Smooth muscle cell (in vitro differentiated cells): ENCODE results near the gene JAZF1. TPM values are rescaled to one million over a fixed set of nuclear protein-coding genes. Genes with fewer than 3 reads are reported as not detected.

Experiments used
- DNase-seq: peaks from one replicate; lab custom pipeline; 2025; ENCODE audit not compliant: unreplicated experiment; lab: John Stamatoyannopoulos, UW
- H2AFZ ChIP-seq: fragments of 200-600 bp; sonication (generic); 2 replicates; pipeline ENCODE4 v1.6.0; 2016; ENCODE audit warnings: antibody characterized with exemption, low read depth, mild to moderate bottlenecking
- H3F3A ChIP-seq: fragments of 200-600 bp; sonication (generic); 2 replicates; pipeline ENCODE4 v1.6.0; 2017; ENCODE audit warnings: antibody characterized with exemption, low read depth
- H3K27ac ChIP-seq: fragments of 200-600 bp; sonication (generic); 2 replicates; pipeline ENCODE4 v1.5.1; 2016; ENCODE audit warnings: low read depth, mild to moderate bottlenecking
- H3K27me3 ChIP-seq: fragments of 200-600 bp; sonication (generic); 2 replicates; pipeline ENCODE4 v1.6.1; 2016; ENCODE audit warnings: low read depth, mild to moderate bottlenecking
- H3K36me3 ChIP-seq: fragments of 200-600 bp; sonication (generic); 2 replicates; pipeline ENCODE4 v1.5.1; 2016; ENCODE audit warnings: low read depth
- H3K4me1 ChIP-seq: fragments of 200-600 bp; sonication (generic); 2 replicates; pipeline ENCODE4 v1.5.1; 2016; ENCODE audit warnings: low read depth
- H3K4me2 ChIP-seq: fragments of 200-600 bp; sonication (generic); 2 replicates; pipeline ENCODE4 v1.6.0; 2016; ENCODE audit warnings: mild to moderate bottlenecking
- H3K4me3 ChIP-seq: fragments of 200-600 bp; sonication (generic); 2 replicates; pipeline ENCODE4 v1.5.1; 2016; ENCODE audit warnings: mild to moderate bottlenecking
- H3K79me2 ChIP-seq: fragments of 200-600 bp; sonication (generic); 2 replicates; pipeline ENCODE4 v1.6.0; 2016; ENCODE audit warnings: low read depth, mild to moderate bottlenecking
- H3K9ac ChIP-seq: fragments of 200-600 bp; sonication (generic); 2 replicates; pipeline ENCODE4 v1.6.0; 2016; ENCODE audit warnings: low read depth
- H3K9me3 ChIP-seq: fragments of 200-600 bp; sonication (generic); replicated peaks from 2 replicates; pipeline ENCODE4 v1.5.1; 2016; ENCODE audit warnings: low read depth
- H4K20me1 ChIP-seq: fragments of 200-600 bp; sonication (generic); 2 replicates; pipeline ENCODE4 v1.6.0; 2016; ENCODE audit warnings: low read depth
- CTCF ChIP-seq: fragments of 200-600 bp; sonication (generic); IDR thresholded peaks from 2 replicates; pipeline ENCODE4 v1.5.1; 2017; ENCODE audit warnings: borderline replicate concordance, mild to moderate bottlenecking, antibody characterized with exemption; ENCODE audit not compliant: insufficient read depth, poor library complexity, severe bottlenecking
- WGBS: methylation state at CpG from one replicate; pipeline ENCODE4 v1.1.7; 2016; ENCODE audit warnings: low lambda C conversion rate; 5-methylcytosine and 5-hydroxymethylcytosine counted together
- polyA plus RNA-seq: library from polyadenylated mRNA; unstranded; fragments of >200 nt; fragmentation: Nextera tagmentation; extraction: Ambion mirVana; gene quantifications from 2 replicates; pipeline ENCODE4 v1.2.1, GENCODE V29; 2016
- total RNA-seq: library from RNA; depleted of rRNA; stranded (reverse); fragments of >200 nt; gene quantifications from 2 replicates; pipeline ENCODE4 v1.2.3, GENCODE V29; 2014

Gene JAZF1
- total and polyA plus RNA-seq, 2 experiments from 2014 or later = 17.4 to 18.0 TPM

GRCh38 chr7:28008911-28009310, 171.7 kb downstream of the JAZF1 start:
- Histone ChIP-seq H3K4me1 (peaks cover 3% of the 10 kb centered on the region), H3K36me3 (no peaks in the 10 kb centered on the region), H3K9me3 (no peaks in the 10 kb centered on the region), H3F3A (peaks cover 21% of the 10 kb centered on the region), H3K27me3 (no peaks in the 10 kb centered on the region), H3K27ac (peak overlapping the region; percentile 59), H3K4me2 (peak overlapping the region; percentile 6), H3K4me3 (no peak overlapping the region), H2AFZ (no peak overlapping the region), H3K9ac (no peak overlapping the region), H3K79me2 (peaks cover 31% of the 10 kb centered on the region), H4K20me1 (peaks cover 3% of the 10 kb centered on the region)
- 15% methylated on average over 2 of the region's 2 CpGs for WGBS
- DNase-seq = no peak
- TF ChIP-seq CTCF = no peak

- no peaks in the 10 kb centered on the region for H3K36me3 ChIP-seq
- H2AFZ ChIP-seq = no peak overlapping the region
- peaks cover 21% of the 10 kb centered on the region for H3F3A ChIP-seq
- no peak overlapping the region for H3K4me3 ChIP-seq
- TF ChIP-seq CTCF = no peak
- peak overlapping the region; percentile 80 for H3K27ac ChIP-seq
- no peak overlapping the region for H3K9ac ChIP-seq
- peaks cover 3% of the 10 kb centered on the region for H3K4me1 ChIP-seq
- peaks cover 3% of the 10 kb centered on the region for H4K20me1 ChIP-seq
- peaks cover 27% of the 10 kb centered on the region for H3K79me2 ChIP-seq
- no peak for DNase-seq
- WGBS = 51% methylated on average over 3 of the region's 3 CpGs
- no peaks in the 10 kb centered on the region for H3K9me3 ChIP-seq
- H3K27me3 ChIP-seq = no peaks in the 10 kb centered on the region
- peak overlapping the region; percentile 29 for H3K4me2 ChIP-seq
Measured at GRCh38 chr7:28008171-28008570, 172.4 kb downstream of the JAZF1 start.

GRCh38 chr7:28006491-28006890, 174.1 kb downstream of the JAZF1 start:
- DNase-seq = no peak
- no peak for TF ChIP-seq CTCF
- Histone ChIP-seq H3K4me3 (no peak overlapping the region), H3K9me3 (no peaks in the 10 kb centered on the region), H4K20me1 (peaks cover 3% of the 10 kb centered on the region), H2AFZ (no peak overlapping the region), H3K4me1 (peaks cover 6% of the 10 kb centered on the region), H3K36me3 (no peaks in the 10 kb centered on the region), H3F3A (peaks cover 25% of the 10 kb centered on the region), H3K27ac (peak overlapping the region; percentile 80), H3K4me2 (peak overlapping the region; percentile 58), H3K27me3 (no peaks in the 10 kb centered on the region), H3K9ac (no peak overlapping the region), H3K79me2 (peaks cover 21% of the 10 kb centered on the region)
- WGBS = 45% methylated on average over 1 of the region's 1 CpG

- no peaks in the 10 kb centered on the region for H3K27me3 ChIP-seq
- H3K4me1 ChIP-seq = peaks cover 6% of the 10 kb centered on the region
- H3K4me3 ChIP-seq = no peak overlapping the region
- peak overlapping the region; percentile 80 for H3K27ac ChIP-seq
- H3K79me2 ChIP-seq = peaks cover 21% of the 10 kb centered on the region
- no peaks in the 10 kb centered on the region for H3K9me3 ChIP-seq
- H3K4me2 ChIP-seq = peak overlapping the region; percentile 58
- DNase-seq = no peak
- H3K9ac ChIP-seq = peak overlapping the region; percentile 25
- H3F3A ChIP-seq = peaks cover 28% of the 10 kb centered on the region
- WGBS = 6% methylated on average over 1 of the region's 1 CpG
- peaks cover 3% of the 10 kb centered on the region for H4K20me1 ChIP-seq
- H3K36me3 ChIP-seq = no peaks in the 10 kb centered on the region
- TF ChIP-seq CTCF = no peak
- no peak overlapping the region for H2AFZ ChIP-seq
Measured at GRCh38 chr7:28005847-28006231, 174.8 kb downstream of the JAZF1 start.
